DOHH2 (cell line): ENCODE measurements around the gene CACNA1E.

ENCODE experiments used
- EZH2phosphoT487 ChIP-seq: fragments of 200-600 bp; sonication (generic); IDR thresholded peaks from 2 replicates; pipeline ENCODE4 v1.6.1; 2017; ENCODE audit warnings: borderline replicate concordance, mild to moderate bottlenecking, antibody characterized with exemption, low read length, moderate library complexity, mixed read lengths
- TF ChIP-seq, protein P1 (sequence below): fragments of 200-600 bp; sonication (generic); IDR thresholded peaks from one replicate; pipeline ENCODE4 v1.5.1; 2014; ENCODE audit warnings: antibody characterized with exemption, mild to moderate bottlenecking, low read depth, low read length; ENCODE audit not compliant: poor library complexity, severe bottlenecking

GRCh38 chr1:181588631-181589030 lies 105.3 kb downstream of the CACNA1E start:
- TF ChIP-seq, protein P1, sequence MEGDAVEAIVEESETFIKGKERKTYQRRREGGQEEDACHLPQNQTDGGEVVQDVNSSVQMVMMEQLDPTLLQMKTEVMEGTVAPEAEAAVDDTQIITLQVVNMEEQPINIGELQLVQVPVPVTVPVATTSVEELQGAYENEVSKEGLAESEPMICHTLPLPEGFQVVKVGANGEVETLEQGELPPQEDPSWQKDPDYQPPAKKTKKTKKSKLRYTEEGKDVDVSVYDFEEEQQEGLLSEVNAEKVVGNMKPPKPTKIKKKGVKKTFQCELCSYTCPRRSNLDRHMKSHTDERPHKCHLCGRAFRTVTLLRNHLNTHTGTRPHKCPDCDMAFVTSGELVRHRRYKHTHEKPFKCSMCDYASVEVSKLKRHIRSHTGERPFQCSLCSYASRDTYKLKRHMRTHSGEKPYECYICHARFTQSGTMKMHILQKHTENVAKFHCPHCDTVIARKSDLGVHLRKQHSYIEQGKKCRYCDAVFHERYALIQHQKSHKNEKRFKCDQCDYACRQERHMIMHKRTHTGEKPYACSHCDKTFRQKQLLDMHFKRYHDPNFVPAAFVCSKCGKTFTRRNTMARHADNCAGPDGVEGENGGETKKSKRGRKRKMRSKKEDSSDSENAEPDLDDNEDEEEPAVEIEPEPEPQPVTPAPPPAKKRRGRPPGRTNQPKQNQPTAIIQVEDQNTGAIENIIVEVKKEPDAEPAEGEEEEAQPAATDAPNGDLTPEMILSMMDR: no peak
- TF ChIP-seq EZH2phosphoT487: no peak
